Measurements from ENCODE around the gene MON1A.

MON1A gene

GRCh38 chr3:49903451-49904424, 25.9 kb downstream of the MON1A start, which contains the start of gene MST1R:
MST1R (minus strand) TSS chr3:49903873; CDS start chr3:49903609, 264 bp downstream.
- Histone ChIP-seq H3K9me3 (ENCODE audit: control insufficient read depth, insufficient read depth, low read length) (no peaks in the 10 kb centered on the region), H3K27me3 (ENCODE audit: control insufficient read depth, insufficient read depth, low read length) (no peaks in the 10 kb centered on the region), H3K36me3 (ENCODE audit: control insufficient read depth, insufficient read depth, low read length) (no peaks in the 10 kb centered on the region), H3K4me1 (ENCODE audit: control insufficient read depth, insufficient read depth, low read length) (peaks cover 11% of the 10 kb centered on the region; the same call in 1 of the 2 replicates), H3K27ac (ENCODE audit: low read length) (no peak within 1 kb of the TSS), H3K4me3 (ENCODE audit: low read length) (no peak within 1 kb of the TSS)
- DNase-seq (ENCODE audit: low read depth, low spot score) = peak; percentile 83
- WGBS (ENCODE audit: insufficient coverage, insufficient read length) = no CpG with 5 or more reads among the region's 65 CpGs

GRCh38 chr3:49902511-49903345, 26.9 kb downstream of the MON1A start:
- Histone ChIP-seq H3K27ac (ENCODE audit: low read length) (no peak overlapping the region), H3K9me3 (ENCODE audit: control insufficient read depth, insufficient read depth, low read length) (no peaks in the 10 kb centered on the region), H3K4me3 (ENCODE audit: low read length) (no peak overlapping the region), H3K36me3 (ENCODE audit: control insufficient read depth, insufficient read depth, low read length) (no peaks in the 10 kb centered on the region), H3K4me1 (ENCODE audit: control insufficient read depth, insufficient read depth, low read length) (peaks cover 11% of the 10 kb centered on the region; the same call in 1 of the 2 replicates), H3K27me3 (ENCODE audit: control insufficient read depth, insufficient read depth, low read length) (no peaks in the 10 kb centered on the region)
- no CpG with 5 or more reads among the region's 44 CpGs for WGBS (ENCODE audit: insufficient coverage, insufficient read length)
- DNase-seq (ENCODE audit: low read depth, low spot score) = no peak

GRCh38 chr3:49901366-49902339, 28.0 kb downstream of the MON1A start:
- no CpG with 5 or more reads among the region's 11 CpGs for WGBS (ENCODE audit: insufficient coverage, insufficient read length)
- DNase-seq (ENCODE audit: low read depth, low spot score) = no peak
- Histone ChIP-seq H3K27ac (ENCODE audit: low read length) (no peak overlapping the region), H3K36me3 (ENCODE audit: control insufficient read depth, insufficient read depth, low read length) (no peaks in the 10 kb centered on the region), H3K9me3 (ENCODE audit: control insufficient read depth, insufficient read depth, low read length) (no peaks in the 10 kb centered on the region), H3K27me3 (ENCODE audit: control insufficient read depth, insufficient read depth, low read length) (no peaks in the 10 kb centered on the region), H3K4me3 (ENCODE audit: low read length) (no peak overlapping the region), H3K4me1 (ENCODE audit: control insufficient read depth, insufficient read depth, low read length) (peaks cover 11% of the 10 kb centered on the region; the same call in 1 of the 2 replicates)

GRCh38 chr3:49900491-49901153, 29.0 kb downstream of the MON1A start:
- Histone ChIP-seq H3K27ac (ENCODE audit: low read length) (no peak overlapping the region), H3K27me3 (ENCODE audit: control insufficient read depth, insufficient read depth, low read length) (no peaks in the 10 kb centered on the region)

GRCh38 chr3:49899815-49900214, 29.8 kb downstream of the MON1A start:
- no peak for DNase-seq (ENCODE audit: low read depth, low spot score)
- Histone ChIP-seq H3K4me3 (ENCODE audit: low read length) (no peak overlapping the region), H3K27me3 (ENCODE audit: control insufficient read depth, insufficient read depth, low read length) (no peaks in the 10 kb centered on the region), H3K9me3 (ENCODE audit: control insufficient read depth, insufficient read depth, low read length) (no peaks in the 10 kb centered on the region), H3K4me1 (ENCODE audit: control insufficient read depth, insufficient read depth, low read length) (peaks cover 4% of the 10 kb centered on the region; the same call in 1 of the 2 replicates), H3K36me3 (ENCODE audit: control insufficient read depth, insufficient read depth, low read length) (no peaks in the 10 kb centered on the region), H3K27ac (ENCODE audit: low read length) (no peak overlapping the region)
- no CpG with 5 or more reads among the region's 5 CpGs for WGBS (ENCODE audit: insufficient coverage, insufficient read length)

More at GRCh38 chr3:49900491-49901153, 29.0 kb downstream of the MON1A start:
- Histone ChIP-seq H3K4me1 (ENCODE audit: control insufficient read depth, insufficient read depth, low read length) (peaks cover 4% of the 10 kb centered on the region; the same call in 1 of the 2 replicates), H3K36me3 (ENCODE audit: control insufficient read depth, insufficient read depth, low read length) (no peaks in the 10 kb centered on the region), H3K9me3 (ENCODE audit: control insufficient read depth, insufficient read depth, low read length) (no peaks in the 10 kb centered on the region), H3K4me3 (ENCODE audit: low read length) (no peak overlapping the region)
- no CpG with 5 or more reads among the region's 8 CpGs for WGBS (ENCODE audit: insufficient coverage, insufficient read length)
- no peak for DNase-seq (ENCODE audit: low read depth, low spot score)

GRCh38 chr3:49898991-49899390, 30.6 kb downstream of the MON1A start:
- Histone ChIP-seq H3K27ac (ENCODE audit: low read length) (no peak overlapping the region), H3K27me3 (ENCODE audit: control insufficient read depth, insufficient read depth, low read length) (no peaks in the 10 kb centered on the region), H3K4me3 (ENCODE audit: low read length) (no peak overlapping the region), H3K9me3 (ENCODE audit: control insufficient read depth, insufficient read depth, low read length) (no peaks in the 10 kb centered on the region), H3K36me3 (ENCODE audit: control insufficient read depth, insufficient read depth, low read length) (no peaks in the 10 kb centered on the region), H3K4me1 (ENCODE audit: control insufficient read depth, insufficient read depth, low read length) (peaks cover 3% of the 10 kb centered on the region; the same call in 1 of the 2 replicates)
- no peak for DNase-seq (ENCODE audit: low read depth, low spot score)
- no CpG with 5 or more reads among the region's 6 CpGs for WGBS (ENCODE audit: insufficient coverage, insufficient read length)

- Histone ChIP-seq H3K9me3 (ENCODE audit: control insufficient read depth, insufficient read depth, low read length) (no peaks in the 10 kb centered on the region), H3K27ac (ENCODE audit: low read length) (no peak overlapping the region), H3K4me1 (ENCODE audit: control insufficient read depth, insufficient read depth, low read length) (no peaks in the 10 kb centered on the region), H3K4me3 (ENCODE audit: low read length) (no peak overlapping the region), H3K27me3 (ENCODE audit: control insufficient read depth, insufficient read depth, low read length) (no peaks in the 10 kb centered on the region), H3K36me3 (ENCODE audit: control insufficient read depth, insufficient read depth, low read length) (no peaks in the 10 kb centered on the region)
- DNase-seq (ENCODE audit: low read depth, low spot score) = no peak
- WGBS (ENCODE audit: insufficient coverage, insufficient read length) = no CpG with 5 or more reads among the region's 5 CpGs
Measured at GRCh38 chr3:49896345-49896744, 33.3 kb downstream of the MON1A start.

GRCh38 chr3:49895791-49896190, 33.8 kb downstream of the MON1A start:
- Histone ChIP-seq H3K27me3 (ENCODE audit: control insufficient read depth, insufficient read depth, low read length) (no peaks in the 10 kb centered on the region), H3K9me3 (ENCODE audit: control insufficient read depth, insufficient read depth, low read length) (no peaks in the 10 kb centered on the region), H3K4me3 (ENCODE audit: low read length) (no peak overlapping the region), H3K27ac (ENCODE audit: low read length) (no peak overlapping the region), H3K4me1 (ENCODE audit: control insufficient read depth, insufficient read depth, low read length) (no peaks in the 10 kb centered on the region), H3K36me3 (ENCODE audit: control insufficient read depth, insufficient read depth, low read length) (no peaks in the 10 kb centered on the region)
- WGBS (ENCODE audit: insufficient coverage, insufficient read length) = no CpG with 5 or more reads among the region's 9 CpGs
- no peak for DNase-seq (ENCODE audit: low read depth, low spot score)

GRCh38 chr3:49889296-49889695, 40.3 kb downstream of the MON1A start:
- WGBS (ENCODE audit: insufficient coverage, insufficient read length) = no CpG with 5 or more reads among the region's 10 CpGs
- Histone ChIP-seq H3K9me3 (ENCODE audit: control insufficient read depth, insufficient read depth, low read length) (no peaks in the 10 kb centered on the region), H3K4me3 (ENCODE audit: low read length) (no peak overlapping the region), H3K36me3 (ENCODE audit: control insufficient read depth, insufficient read depth, low read length) (no peaks in the 10 kb centered on the region), H3K4me1 (ENCODE audit: control insufficient read depth, insufficient read depth, low read length) (no peaks in the 10 kb centered on the region), H3K27ac (ENCODE audit: low read length) (no peak overlapping the region), H3K27me3 (ENCODE audit: control insufficient read depth, insufficient read depth, low read length) (no peaks in the 10 kb centered on the region)
- no peak for DNase-seq (ENCODE audit: low read depth, low spot score)
